ENCODE measurements around the gene AGPAT2. TPM values are rescaled to one million over a fixed set of nuclear protein-coding genes. Genes with fewer than 3 reads are reported as not detected.

AGPAT2 gene
- total RNA-seq, 2 donors from 2014 or later = 33.4 to 39.8 TPM

DNA sequence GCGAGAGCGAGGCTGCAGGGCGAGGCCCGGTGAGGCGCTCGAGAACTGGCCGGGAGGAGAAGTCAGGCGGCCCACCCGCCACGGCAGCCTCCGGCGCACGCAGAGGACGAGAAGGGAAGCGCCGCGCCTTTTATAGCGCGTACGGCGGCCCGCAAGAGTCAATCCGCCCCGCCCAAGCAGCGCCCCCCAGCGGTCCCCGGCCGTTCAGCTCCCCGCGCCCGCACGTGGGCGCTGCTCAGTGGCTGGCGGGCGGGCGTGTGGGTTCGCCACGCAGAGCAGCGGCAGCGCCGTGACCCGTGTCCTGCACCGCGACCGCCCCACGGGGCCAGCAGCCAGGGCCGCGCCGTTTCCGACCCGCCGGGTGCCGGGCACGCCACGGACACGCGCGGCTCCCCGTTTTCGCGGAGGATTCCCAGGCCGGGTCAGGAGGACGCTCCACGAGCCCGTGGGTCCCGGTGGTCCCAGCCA is 40.9 kb upstream of the AGPAT2 start:
- H3K9me3 ChIP-seq (ENCODE audit: control insufficient read depth, low read length) = no peaks in the 10 kb centered on the region
- DNase-seq = peak; percentile 91
- peaks cover 6% of the 10 kb centered on the region for H3K27me3 Mint-ChIP-seq (ENCODE audit: insufficient read depth)
- peaks cover 38% of the 10 kb centered on the region for H3K36me3 Mint-ChIP-seq (ENCODE audit: low read depth)
- H3K4me3 Mint-ChIP-seq = peak overlapping the region; percentile 97
- no peaks in the 10 kb centered on the region for H3K9me3 Mint-ChIP-seq
- 0 to 1% methylated on average over 22 to 66 of the region's 66 CpGs for WGBS, 2 experiments (ENCODE audit: insufficient coverage in 1 of 2, insufficient read length in 1 of 2)
- peaks cover 33% of the 10 kb centered on the region for H3K36me3 ChIP-seq (ENCODE audit: control insufficient read depth, insufficient read depth, low read length)
- TF ChIP-seq, protein P1, sequence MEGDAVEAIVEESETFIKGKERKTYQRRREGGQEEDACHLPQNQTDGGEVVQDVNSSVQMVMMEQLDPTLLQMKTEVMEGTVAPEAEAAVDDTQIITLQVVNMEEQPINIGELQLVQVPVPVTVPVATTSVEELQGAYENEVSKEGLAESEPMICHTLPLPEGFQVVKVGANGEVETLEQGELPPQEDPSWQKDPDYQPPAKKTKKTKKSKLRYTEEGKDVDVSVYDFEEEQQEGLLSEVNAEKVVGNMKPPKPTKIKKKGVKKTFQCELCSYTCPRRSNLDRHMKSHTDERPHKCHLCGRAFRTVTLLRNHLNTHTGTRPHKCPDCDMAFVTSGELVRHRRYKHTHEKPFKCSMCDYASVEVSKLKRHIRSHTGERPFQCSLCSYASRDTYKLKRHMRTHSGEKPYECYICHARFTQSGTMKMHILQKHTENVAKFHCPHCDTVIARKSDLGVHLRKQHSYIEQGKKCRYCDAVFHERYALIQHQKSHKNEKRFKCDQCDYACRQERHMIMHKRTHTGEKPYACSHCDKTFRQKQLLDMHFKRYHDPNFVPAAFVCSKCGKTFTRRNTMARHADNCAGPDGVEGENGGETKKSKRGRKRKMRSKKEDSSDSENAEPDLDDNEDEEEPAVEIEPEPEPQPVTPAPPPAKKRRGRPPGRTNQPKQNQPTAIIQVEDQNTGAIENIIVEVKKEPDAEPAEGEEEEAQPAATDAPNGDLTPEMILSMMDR (conservative IDR thresholded peaks at IDR 0.05) = peak; percentile 96
- H3K4me1 ChIP-seq (ENCODE audit: control insufficient read depth, insufficient read depth, low read length) = peaks cover 9% of the 10 kb centered on the region
- no peak overlapping the region for H3K27ac Mint-ChIP-seq
- peak overlapping the region; percentile 98 for H3K9ac ChIP-seq (ENCODE audit: extremely low read depth, low read length, poor library complexity, severe bottlenecking)
- peaks cover 19% of the 10 kb centered on the region for H3K4me1 Mint-ChIP-seq
- H3K4me3 ChIP-seq (ENCODE audit: low read length) = peak overlapping the region; percentile 99
- no peaks in the 10 kb centered on the region for H3K27me3 ChIP-seq (ENCODE audit: control insufficient read depth, insufficient read depth, low read length, poor library complexity, severe bottlenecking)
- no peak overlapping the region for H3K27ac ChIP-seq (ENCODE audit: low read depth, low read length)

GRCh38 chr9:136726631-136727191 is 39.5 kb upstream of the AGPAT2 start:
- peak overlapping the region; percentile 97 for H3K4me3 Mint-ChIP-seq
- H3K27ac ChIP-seq (ENCODE audit: low read depth, low read length) = no peak overlapping the region
- H3K27me3 ChIP-seq (ENCODE audit: control insufficient read depth, insufficient read depth, low read length, poor library complexity, severe bottlenecking) = no peaks in the 10 kb centered on the region
- peak overlapping the region; percentile 98 for H3K9ac ChIP-seq (ENCODE audit: extremely low read depth, low read length, poor library complexity, severe bottlenecking)
- H3K36me3 Mint-ChIP-seq (ENCODE audit: low read depth) = peaks cover 35% of the 10 kb centered on the region
- peak overlapping the region; percentile 94 for H3K27ac Mint-ChIP-seq
- H3K9me3 ChIP-seq (ENCODE audit: control insufficient read depth, low read length) = no peaks in the 10 kb centered on the region
- TF ChIP-seq, protein P1 (conservative IDR thresholded peaks at IDR 0.05) = peak; percentile 77
- peak overlapping the region; percentile 99 for H3K4me3 ChIP-seq (ENCODE audit: low read length)
- H3K36me3 ChIP-seq (ENCODE audit: control insufficient read depth, insufficient read depth, low read length) = peaks cover 33% of the 10 kb centered on the region
- H3K27me3 Mint-ChIP-seq (ENCODE audit: insufficient read depth) = peaks cover 6% of the 10 kb centered on the region
- peaks cover 9% of the 10 kb centered on the region for H3K4me1 ChIP-seq (ENCODE audit: control insufficient read depth, insufficient read depth, low read length)
- H3K9me3 Mint-ChIP-seq = no peaks in the 10 kb centered on the region
- peaks cover 15% of the 10 kb centered on the region for H3K4me1 Mint-ChIP-seq
- peak; percentile 70 for DNase-seq
- 54 to 57% methylated on average over 17 to 18 of the region's 18 CpGs for WGBS, 2 experiments (ENCODE audit: insufficient coverage in 1 of 2, insufficient read length in 1 of 2)

GRCh38 chr9:136726118-136726517 is 38.9 kb upstream of the AGPAT2 start:
- Mint-ChIP-seq H3K36me3 (ENCODE audit: low read depth) (peaks cover 36% of the 10 kb centered on the region), H3K4me3 (peak overlapping the region; percentile 97), H3K9me3 (no peaks in the 10 kb centered on the region), H3K4me1 (peaks cover 15% of the 10 kb centered on the region), H3K27me3 (ENCODE audit: insufficient read depth) (peaks cover 6% of the 10 kb centered on the region), H3K27ac (peak overlapping the region; percentile 94)
- H3K27ac ChIP-seq (ENCODE audit: low read depth, low read length) = no peak overlapping the region
- H3K36me3 ChIP-seq (ENCODE audit: control insufficient read depth, insufficient read depth, low read length) = peaks cover 33% of the 10 kb centered on the region
- 87 to 91% methylated on average over 15 to 16 of the region's 16 CpGs for WGBS, 2 experiments (ENCODE audit: insufficient coverage in 1 of 2, insufficient read length in 1 of 2)
- DNase-seq = no peak
- no peak overlapping the region for H3K9ac ChIP-seq (ENCODE audit: extremely low read depth, low read length, poor library complexity, severe bottlenecking)
- H3K4me3 ChIP-seq (ENCODE audit: low read length) = peak overlapping the region; percentile 99
- H3K4me1 ChIP-seq (ENCODE audit: control insufficient read depth, insufficient read depth, low read length) = peaks cover 9% of the 10 kb centered on the region
- no peaks in the 10 kb centered on the region for H3K27me3 ChIP-seq (ENCODE audit: control insufficient read depth, insufficient read depth, low read length, poor library complexity, severe bottlenecking)
- H3K9me3 ChIP-seq (ENCODE audit: control insufficient read depth, low read length) = no peaks in the 10 kb centered on the region
- TF ChIP-seq, protein P1 (conservative IDR thresholded peaks at IDR 0.05) = no peak

All from endodermal cell (in vitro differentiated cells).